KBM-7 (cell line): ENCODE data around the gene NRROS.

Source experiments
- DNase-seq: peaks from one replicate; pipeline ENCODE4 v3.0.0-alpha.2; 2015
- in situ Hi-C: fragments of 300-500 bp; cut with MboI; formaldehyde crosslinking; loops from 2 replicates; pipeline ENCODE4 v1.14.3; 2020; ENCODE audit warnings: low sequenced_read_pairs, low pct_unique_long_range_greater_than_20kb, mixed read lengths

The NRROS gene

DNA sequence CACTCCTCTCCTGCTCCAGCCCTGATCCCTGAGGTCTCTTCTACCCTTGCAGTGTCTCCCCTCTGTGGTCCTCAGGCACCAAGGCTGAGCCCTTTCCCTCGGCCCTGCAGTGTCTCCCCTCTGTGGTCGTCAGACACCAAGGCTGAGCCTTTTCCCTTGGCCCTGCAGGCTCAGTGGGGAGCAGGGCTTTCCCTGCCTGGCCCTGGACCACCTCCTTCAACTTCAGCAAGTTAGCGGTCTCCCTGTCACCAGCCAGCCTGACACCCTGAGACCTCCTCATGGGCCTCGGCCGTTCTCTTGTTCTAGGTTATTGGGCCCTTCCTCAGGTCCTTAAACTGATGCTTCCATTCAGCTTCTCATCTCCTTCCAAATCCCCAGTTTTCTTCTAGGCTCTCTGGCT, 4.3 kb downstream of the NRROS start:
- DNase-seq, result no peak
- in situ Hi-C loops, result no loop called here

DNA sequence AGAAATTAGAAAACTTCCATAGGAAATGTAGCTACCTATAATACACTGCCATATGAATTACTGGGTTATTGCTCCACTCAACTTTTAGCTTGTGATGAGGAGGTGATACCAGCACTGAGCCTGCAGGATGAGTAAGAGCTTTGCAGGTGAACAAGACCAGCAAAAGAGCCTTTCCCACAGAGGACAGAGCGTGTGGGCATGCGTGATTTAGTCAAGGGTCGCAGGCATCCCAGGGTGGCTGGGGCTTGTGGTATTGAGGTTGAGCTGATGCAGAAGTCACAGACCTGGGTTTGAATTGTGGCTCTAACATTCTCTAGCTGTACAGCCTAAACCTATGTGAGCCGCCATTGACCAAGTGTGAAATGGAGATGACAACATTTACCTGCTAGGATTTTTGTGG, 5.6 kb downstream of the NRROS start:
- DNase-seq, result no peak
- in situ Hi-C loops, result no loop called here

GRCh38 chr3:196645897-196646665, 6.6 kb downstream of the NRROS start:
- in situ Hi-C loops, result no loop called here
- no peak for DNase-seq

DNA sequence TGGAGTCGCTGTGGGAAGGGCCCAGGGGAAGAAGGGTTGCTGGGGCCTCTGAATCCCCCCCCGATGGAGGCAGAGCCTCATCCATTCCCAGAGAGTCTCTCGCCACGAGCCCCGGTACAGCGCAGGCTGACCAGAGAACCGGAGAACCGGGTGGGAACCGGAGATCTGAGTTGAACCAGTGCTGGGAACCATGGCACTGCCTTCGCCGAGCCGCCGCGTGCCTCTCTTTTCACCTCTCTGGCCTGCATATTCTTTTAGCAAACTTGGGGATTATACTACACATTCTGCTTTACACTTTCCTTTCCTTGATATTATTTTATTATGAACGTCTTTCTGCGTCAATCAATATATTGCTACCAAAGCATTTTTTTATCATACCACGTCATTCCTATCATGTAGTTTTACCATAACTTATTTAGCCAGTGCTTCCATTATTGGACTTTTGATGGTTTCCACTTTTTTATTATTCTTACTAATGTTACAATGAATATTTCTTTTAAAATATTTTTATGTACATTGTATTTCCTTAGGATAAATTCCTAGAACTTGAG, 7.2 kb downstream of the NRROS start:
- in situ Hi-C loops, result no loop called here
- no peak for DNase-seq

DNA sequence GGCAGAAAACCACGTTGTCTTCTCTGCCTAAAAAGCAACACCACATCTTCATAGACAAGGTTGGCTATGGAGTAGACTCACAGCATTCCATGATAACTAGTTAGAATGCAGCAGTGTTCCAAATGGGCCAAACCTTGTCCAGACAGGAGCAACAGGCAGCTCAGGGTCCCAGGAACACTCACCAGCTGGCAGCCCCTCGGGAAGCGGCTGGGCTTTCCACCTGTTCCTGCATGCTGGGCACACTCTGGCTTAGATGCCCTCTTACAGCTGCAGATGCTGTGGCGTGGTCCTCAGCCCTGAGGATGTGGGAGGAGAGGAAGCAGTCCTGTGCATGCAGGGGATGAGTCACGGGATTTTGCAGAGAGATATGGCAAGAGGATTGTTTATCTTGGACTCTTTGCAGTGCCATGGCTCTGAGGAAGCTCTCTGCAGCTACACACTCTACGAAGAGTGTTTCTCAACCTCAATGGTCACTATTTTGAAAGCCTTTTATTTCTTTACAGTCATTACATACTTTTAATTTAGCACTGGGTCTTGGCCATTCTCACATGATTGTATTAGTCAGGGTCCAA, 11.3 kb downstream of the NRROS start:
- DNase-seq, result peak; percentile 82

DNA sequence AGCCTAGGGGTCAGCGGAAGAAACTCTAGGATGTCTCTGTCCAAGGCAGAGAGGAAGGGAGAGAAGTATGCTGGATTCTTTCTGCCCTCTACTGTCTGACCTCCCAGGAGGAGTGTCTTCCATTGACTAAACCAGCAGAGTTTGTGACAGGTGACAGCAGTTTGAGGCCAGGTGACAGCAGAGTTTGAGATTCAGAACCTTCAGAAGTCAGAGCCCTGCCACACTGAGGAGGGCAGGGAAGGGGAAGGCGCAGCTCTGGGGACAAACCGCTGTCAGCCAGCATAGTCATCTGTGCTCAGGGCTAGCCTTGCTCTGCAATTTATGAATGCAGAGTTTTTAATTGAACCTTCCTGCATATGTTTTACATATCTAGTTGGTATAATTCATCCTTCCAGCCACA, 12.3 kb downstream of the NRROS start:
- in situ Hi-C loops, result no loop called here

More for the DNA sequence above, 11.3 kb downstream of the NRROS start:
- in situ Hi-C loops, result no loop called here

DNA sequence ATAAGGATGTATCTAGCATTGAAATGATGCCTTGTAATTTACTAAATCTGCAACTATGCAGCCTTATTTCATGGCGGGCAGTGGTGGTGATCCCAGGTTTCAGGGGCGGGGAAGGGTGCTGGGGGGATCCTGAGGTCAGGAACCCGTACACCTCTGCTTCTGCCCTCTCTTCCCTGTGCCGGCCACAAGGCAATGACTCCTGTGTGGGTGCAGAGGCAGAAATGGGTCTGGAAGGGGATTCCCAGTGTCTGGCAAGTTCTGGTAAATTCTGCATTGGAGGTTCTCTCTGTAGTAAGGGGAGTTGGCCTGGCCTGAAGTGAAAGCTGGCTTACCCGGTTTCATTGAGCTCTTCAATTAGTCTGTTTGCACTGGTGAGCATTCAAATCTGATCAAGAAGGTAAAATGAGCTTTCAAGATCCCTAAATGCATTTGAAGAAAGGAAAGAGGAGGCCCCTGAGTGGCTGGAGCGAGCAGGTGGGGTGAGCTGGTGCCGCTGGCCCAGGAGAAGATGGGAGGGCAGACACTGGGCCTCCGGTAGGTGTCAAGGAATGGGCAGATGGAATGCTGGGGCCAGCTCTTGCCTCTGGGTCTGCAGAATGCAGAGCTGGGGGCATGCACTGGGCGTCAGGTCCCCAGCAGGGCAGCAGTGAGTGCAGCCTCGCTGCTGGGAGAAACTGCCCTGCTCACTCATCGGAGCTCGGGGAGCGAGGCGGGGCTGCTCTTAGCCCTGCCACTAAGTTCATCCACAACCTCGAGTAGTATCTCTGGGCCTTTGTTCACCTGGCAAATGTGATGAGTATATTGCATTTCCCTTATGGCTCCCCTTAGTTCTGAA, 13.7 kb downstream of the NRROS start:
- no peak for DNase-seq
- in situ Hi-C loops, result no loop called here

More for the DNA sequence above, 12.3 kb downstream of the NRROS start:
- DNase-seq, result no peak

DNA sequence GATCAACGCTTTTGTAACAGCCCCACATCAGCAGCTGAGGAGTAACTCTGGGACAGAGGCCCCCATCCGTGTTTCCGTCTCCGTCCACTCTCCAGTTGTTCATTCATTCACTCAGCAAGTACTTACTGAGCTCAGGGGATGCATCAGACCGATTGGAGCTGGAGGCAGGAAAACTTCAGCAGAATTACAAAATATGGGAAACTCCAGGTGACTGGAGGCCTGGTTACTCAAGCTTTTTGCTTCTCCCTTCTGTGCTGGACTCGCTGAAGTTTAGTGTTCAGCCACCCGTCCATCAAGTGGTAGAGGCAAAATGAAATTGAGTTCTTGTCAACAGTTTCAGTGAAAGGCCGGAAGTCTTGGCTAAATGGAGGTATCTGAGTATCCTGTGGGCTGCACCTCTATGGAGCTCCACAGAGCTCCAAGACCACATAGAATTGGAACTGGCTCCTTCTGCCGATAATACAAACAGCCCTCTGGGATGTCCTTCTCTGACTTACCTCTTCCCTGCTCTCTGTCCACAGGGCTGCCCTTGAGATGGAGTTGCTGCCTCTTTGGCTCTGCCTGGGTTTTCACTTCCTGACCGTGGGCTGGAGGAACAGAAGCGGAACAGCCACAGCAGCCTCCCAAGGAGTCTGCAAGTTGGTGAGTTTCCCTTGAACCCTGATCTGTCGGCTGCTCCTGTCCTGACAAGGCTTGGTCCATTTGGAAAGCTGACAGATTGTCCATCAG, 14.7 kb downstream of the NRROS start:
- DNase-seq, result no peak
- in situ Hi-C loops, result no loop called here

DNA sequence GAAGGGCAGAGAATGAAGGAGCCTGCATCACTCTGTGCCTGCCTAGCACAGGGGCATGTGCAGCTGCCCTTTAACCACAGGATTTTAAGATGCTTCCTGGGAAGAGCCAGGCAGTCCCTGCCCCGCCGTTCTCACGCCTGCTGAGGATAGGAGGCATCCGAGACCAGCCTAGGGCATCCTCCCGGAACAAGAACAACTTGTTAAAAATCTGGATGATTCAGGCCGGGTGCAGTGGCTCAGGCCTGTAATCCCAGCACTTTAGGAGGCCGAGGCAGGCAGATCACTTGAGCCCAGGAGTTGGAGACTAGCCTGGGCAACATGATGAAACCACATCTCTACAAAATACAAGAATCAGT, 15.2 kb downstream of the NRROS start:
- in situ Hi-C loops, result no loop called here
- no peak for DNase-seq

GRCh38 chr3:196655496-196655895, 16.0 kb downstream of the NRROS start:
- DNase-seq, result no peak

DNA sequence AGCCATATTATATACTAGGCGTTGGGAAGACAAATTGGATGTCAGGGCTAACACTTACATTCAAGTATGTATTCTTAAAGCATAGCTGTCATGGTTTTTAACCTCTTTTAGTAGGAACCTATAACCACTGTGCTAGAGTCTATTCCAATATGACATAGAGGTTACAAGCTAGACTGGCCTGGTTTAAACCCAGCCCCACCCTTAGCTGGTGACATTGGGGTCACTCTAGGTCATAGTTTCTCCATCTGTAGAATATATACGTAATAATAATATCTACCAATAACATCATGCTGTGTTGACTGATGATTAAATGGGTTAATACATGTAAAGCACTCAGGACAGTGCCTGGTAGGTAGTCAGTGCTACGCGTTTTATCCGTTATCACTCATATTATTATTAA, 16.7 kb downstream of the NRROS start:
- no peak for DNase-seq
- in situ Hi-C loops, result no loop called here

More at GRCh38 chr3:196655496-196655895, 16.0 kb downstream of the NRROS start:
- in situ Hi-C loops, result no loop called here

- in situ Hi-C loops, result no loop called here
- no peak for DNase-seq
Observed at GRCh38 chr3:196659901-196660351, 20.4 kb downstream of the NRROS start.

DNA sequence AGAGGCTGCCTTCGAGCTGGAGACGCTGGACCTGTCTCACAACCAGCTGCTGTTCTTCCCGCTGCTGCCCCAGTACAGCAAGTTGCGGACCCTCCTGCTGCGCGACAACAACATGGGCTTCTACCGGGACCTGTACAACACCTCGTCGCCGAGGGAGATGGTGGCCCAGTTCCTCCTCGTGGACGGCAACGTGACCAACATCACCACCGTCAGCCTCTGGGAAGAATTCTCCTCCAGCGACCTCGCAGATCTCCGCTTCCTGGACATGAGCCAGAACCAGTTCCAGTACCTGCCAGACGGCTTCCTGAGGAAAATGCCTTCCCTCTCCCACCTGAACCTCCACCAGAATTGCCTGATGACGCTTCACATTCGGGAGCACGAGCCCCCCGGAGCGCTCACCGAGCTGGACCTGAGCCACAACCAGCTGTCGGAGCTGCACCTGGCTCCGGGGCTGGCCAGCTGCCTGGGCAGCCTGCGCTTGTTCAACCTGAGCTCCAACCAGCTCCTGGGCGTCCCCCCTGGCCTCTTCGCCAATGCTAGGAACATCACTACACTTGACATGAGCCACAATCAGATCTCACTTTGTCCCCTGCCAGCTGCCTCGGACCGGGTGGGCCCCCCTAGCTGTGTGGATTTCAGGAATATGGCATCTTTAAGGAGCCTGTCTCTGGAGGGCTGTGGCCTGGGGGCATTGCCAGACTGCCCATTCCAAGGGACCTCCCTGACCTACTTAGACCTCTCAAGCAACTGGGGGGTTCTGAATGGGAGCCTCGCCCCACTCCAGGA, 21.1 kb downstream of the NRROS start:
- no peak for DNase-seq
- in situ Hi-C loops, result no loop called here

- no peak for DNase-seq
- in situ Hi-C loops, result no loop called here
Observed at GRCh38 chr3:196661400-196661799, 21.9 kb downstream of the NRROS start.

- DNase-seq, result no peak
- in situ Hi-C loops, result no loop called here
Observed at GRCh38 chr3:196662033-196662432, 22.5 kb downstream of the NRROS start.

DNA sequence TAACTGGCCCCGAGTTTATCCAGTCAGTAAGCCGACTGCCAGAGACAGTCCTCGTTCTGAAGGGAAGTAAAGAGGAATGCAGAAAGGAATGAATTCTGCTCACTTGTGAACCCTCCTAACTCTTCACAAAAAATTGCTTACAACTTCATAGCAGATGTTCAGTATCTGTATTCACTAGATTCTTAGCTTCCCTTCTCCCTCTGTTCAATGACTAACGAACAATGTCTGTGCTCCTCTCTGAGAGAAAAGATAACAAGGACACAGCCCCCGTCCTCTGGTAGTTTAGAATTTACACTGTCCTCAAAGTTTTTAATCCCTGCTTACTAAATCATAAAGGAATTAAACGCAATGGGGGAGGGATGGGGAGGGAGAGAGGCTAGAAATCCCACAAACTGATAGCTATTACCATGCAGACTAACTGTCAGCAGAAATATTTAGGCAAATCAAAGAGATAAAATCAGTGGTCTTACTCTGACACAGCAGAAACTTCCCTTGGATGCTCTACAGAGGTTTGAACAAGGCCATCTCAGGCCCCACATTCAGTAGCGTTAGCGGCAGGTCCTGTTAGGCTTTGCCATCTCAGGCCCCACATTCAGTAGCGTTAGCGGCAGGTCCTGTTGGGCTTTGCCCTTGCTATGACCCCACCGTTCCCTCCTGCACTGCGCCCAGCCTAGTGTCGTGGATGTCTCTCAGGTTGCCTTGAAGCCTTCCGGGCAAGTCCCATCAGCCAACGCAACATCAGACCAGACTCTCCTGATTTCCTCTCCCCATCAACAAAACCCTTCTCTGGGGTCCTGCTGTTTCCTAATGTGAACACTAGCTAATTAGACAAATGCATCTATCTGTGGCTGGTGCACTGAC, 23.4 kb downstream of the NRROS start:
- in situ Hi-C loops, result no loop called here
- DNase-seq, result no peak

GRCh38 chr3:196666001-196666867, 26.7 kb downstream of the NRROS start:
- in situ Hi-C loops, result no loop called here
- peak; percentile 96 for DNase-seq
